ENCODE measurements around the gene ELOVL5.
A peak's percentile ranks its signal among the peaks of the same experiment; 100 is the strongest.

Gene ELOVL5, protein sequence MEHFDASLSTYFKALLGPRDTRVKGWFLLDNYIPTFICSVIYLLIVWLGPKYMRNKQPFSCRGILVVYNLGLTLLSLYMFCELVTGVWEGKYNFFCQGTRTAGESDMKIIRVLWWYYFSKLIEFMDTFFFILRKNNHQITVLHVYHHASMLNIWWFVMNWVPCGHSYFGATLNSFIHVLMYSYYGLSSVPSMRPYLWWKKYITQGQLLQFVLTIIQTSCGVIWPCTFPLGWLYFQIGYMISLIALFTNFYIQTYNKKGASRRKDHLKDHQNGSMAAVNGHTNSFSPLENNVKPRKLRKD

DNA sequence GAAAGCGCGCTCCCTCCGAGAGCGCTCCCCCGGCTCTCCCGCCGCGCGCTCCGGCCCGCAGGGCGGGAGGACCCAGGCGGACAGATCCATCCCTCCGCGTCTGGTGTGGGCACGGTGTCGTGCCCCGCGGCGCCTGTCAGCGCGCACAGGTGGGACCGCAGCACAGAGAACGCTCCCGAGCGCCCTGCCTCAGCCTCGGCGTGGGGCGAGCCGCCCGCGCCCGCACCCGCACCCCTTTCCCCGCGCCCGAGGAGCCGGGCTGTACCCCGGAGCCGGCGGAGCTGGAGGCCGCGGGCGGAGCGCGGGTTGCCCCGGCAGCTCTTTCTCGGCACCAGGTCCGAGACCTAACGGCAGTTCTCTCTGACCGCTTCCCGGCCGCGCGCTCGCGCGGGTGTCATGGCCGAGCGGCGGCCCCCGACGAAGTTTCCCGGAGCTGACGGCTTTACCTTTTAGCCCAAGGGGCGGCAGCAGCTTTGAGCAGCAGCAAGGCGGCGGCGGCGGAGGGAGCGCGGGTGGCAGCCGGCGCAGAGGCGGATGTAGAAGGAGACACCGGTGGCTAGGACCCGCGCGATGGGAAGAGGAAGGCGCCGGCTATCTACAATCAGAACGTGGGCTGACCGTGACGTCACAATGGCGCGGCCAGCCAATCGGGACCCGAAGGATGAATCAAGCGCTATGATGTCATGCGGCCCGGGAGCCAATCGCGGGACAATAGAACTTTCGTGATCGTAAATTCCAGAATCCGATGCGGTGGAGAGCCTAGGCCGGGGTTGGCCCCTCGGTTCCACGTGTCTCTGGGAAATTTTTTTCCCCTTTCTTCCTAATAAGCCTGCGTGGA, at the start of gene ELOVL5:
ELOVL5 (minus strand) TSS at position 580 of the 838 bp plus-strand sequence. CDS start 53,251 bp downstream, outside the sequence.
- peak within 1 kb of the TSS; percentile 93 for H3K27ac ChIP-seq
- TF ChIP-seq, protein P1, sequence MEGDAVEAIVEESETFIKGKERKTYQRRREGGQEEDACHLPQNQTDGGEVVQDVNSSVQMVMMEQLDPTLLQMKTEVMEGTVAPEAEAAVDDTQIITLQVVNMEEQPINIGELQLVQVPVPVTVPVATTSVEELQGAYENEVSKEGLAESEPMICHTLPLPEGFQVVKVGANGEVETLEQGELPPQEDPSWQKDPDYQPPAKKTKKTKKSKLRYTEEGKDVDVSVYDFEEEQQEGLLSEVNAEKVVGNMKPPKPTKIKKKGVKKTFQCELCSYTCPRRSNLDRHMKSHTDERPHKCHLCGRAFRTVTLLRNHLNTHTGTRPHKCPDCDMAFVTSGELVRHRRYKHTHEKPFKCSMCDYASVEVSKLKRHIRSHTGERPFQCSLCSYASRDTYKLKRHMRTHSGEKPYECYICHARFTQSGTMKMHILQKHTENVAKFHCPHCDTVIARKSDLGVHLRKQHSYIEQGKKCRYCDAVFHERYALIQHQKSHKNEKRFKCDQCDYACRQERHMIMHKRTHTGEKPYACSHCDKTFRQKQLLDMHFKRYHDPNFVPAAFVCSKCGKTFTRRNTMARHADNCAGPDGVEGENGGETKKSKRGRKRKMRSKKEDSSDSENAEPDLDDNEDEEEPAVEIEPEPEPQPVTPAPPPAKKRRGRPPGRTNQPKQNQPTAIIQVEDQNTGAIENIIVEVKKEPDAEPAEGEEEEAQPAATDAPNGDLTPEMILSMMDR (IDR thresholded peaks at IDR 0.05), result peak; percentile 26
- peaks cover 9% of the 10 kb centered on the region for H3K36me3 ChIP-seq
- H3K4me3 ChIP-seq (ENCODE audit: low read depth in 1 of 2, low read length in 1 of 2), result peak within 1 kb of the TSS; percentile 77 to 85
- H3K27me3 ChIP-seq, result no peaks in the 10 kb centered on the region
- H3K9me3 ChIP-seq, result no peaks in the 10 kb centered on the region
- H3K4me1 ChIP-seq (ENCODE audit: control insufficient read depth in 1 of 2, insufficient read depth in 1 of 2, low read depth in 1 of 2, low read length in 1 of 2), result peaks cover 43 to 44% of the 10 kb centered on the region in 2 experiments

DNA sequence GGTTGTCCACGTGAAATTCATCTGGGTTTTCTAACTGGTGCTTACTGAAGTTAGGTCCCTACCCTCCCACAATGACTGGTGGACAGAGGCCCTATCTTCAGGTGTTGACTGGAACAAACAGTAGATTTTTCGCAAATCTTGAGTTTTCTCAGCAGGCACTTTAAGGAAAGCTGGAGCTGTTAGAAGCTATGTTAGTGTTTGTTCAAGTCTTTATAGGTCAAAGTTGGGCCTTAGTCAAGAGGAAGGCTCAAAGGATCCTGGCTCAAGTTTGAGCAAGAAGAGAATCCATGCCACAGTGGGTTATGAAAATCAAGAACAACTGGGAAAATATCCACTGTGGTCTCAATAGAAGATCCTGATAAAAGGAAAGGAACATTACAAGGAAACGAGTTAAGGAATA, 48.5 kb upstream of the ELOVL5 start:
- Histone ChIP-seq H3K27ac (no peak overlapping the region), H3K36me3 (no peaks in the 10 kb centered on the region), H3K4me1 (ENCODE audit: control insufficient read depth in 1 of 2, insufficient read depth in 1 of 2, low read depth in 1 of 2, low read length in 1 of 2) (no peaks in the 10 kb centered on the region), H3K27me3 (no peaks in the 10 kb centered on the region), H3K9me3 (no peaks in the 10 kb centered on the region), H3K4me3 (ENCODE audit: low read depth in 1 of 2, low read length in 1 of 2) (no peak overlapping the region)
- TF ChIP-seq, protein P1 (IDR thresholded peaks at IDR 0.05), result no peak

DNA sequence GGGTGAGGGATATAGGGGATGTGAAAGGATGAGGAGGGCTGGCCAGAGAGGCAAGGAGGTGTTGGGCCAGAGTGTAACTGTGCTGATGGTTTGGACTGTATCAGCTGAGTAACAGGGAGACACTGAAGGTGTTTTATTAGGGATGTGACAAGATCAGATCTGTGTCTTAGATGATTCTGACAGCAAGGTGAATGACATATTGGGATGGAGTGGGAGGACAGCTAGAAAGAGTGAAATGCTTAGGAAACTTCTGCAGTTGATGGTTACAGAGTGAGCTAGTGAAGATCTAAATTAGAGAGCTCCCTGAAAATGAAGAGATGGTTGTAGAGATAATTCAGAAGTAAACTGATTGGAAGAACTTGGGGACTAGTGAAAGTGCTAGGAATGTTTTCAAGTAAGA, 47.2 kb upstream of the ELOVL5 start:
- H3K4me1 ChIP-seq (ENCODE audit: control insufficient read depth in 1 of 2, insufficient read depth in 1 of 2, low read depth in 1 of 2, low read length in 1 of 2), result no peaks in the 10 kb centered on the region

DNA sequence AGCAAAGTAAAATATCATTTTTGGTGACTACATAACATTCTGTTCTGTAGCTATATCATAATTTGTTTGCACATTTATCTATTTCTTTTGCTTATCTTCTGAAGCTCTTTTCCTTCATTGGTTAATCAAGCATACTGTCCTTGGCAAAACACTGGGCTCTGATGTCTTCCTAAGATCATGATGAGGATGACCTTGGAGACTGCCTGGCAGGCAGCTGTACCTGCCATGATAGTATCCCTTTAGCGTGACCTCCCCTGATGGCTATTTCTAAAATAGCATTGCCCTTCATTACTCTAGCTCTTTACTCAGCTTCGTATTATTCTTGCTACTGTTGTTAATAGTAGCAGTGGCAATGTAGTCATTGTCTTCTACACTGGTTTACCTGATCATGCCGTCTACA, 46.0 kb upstream of the ELOVL5 start:
- Histone ChIP-seq H3K4me1 (ENCODE audit: control insufficient read depth in 1 of 2, insufficient read depth in 1 of 2, low read depth in 1 of 2, low read length in 1 of 2) (no peaks in the 10 kb centered on the region), H3K9me3 (no peaks in the 10 kb centered on the region), H3K27ac (no peak overlapping the region), H3K36me3 (no peaks in the 10 kb centered on the region), H3K4me3 (ENCODE audit: low read depth in 1 of 2, low read length in 1 of 2) (no peak overlapping the region), H3K27me3 (no peaks in the 10 kb centered on the region)
- TF ChIP-seq, protein P1 (IDR thresholded peaks at IDR 0.05), result no peak

More for the DNA sequence above, 47.2 kb upstream of the ELOVL5 start:
- TF ChIP-seq, protein P1 (IDR thresholded peaks at IDR 0.05), result no peak
- no peaks in the 10 kb centered on the region for H3K27me3 ChIP-seq
- H3K36me3 ChIP-seq, result no peaks in the 10 kb centered on the region
- no peak overlapping the region for H3K4me3 ChIP-seq (ENCODE audit: low read depth in 1 of 2, low read length in 1 of 2)
- H3K9me3 ChIP-seq, result no peaks in the 10 kb centered on the region
- H3K27ac ChIP-seq, result no peak overlapping the region

DNA sequence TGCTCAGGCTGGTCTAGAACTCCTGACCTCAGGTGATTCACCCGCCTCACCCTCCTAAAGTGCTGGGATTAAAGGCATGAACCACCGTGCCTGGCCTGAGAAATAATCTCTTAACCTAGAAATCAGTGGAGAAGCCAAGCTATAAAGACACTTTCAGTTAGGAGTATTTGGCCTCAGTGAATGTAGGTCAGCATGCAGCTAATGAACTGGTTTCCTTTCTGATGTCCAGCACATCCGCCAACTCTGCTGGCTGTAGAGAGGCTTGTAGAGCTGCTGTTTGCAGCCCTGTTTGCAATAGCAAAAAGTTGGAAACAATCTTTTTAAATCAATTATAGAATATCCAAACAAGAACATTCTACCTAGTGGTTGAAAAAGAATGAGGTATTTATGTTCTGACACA, 42.4 kb upstream of the ELOVL5 start:
- H3K4me3 ChIP-seq (ENCODE audit: low read depth in 1 of 2, low read length in 1 of 2), result no peak overlapping the region
- H3K27ac ChIP-seq, result no peak overlapping the region
- TF ChIP-seq, protein P1 (IDR thresholded peaks at IDR 0.05), result no peak
- H3K9me3 ChIP-seq, result no peaks in the 10 kb centered on the region
- no peaks in the 10 kb centered on the region for H3K36me3 ChIP-seq
- no peaks in the 10 kb centered on the region for H3K4me1 ChIP-seq (ENCODE audit: control insufficient read depth in 1 of 2, insufficient read depth in 1 of 2, low read depth in 1 of 2, low read length in 1 of 2)
- no peaks in the 10 kb centered on the region for H3K27me3 ChIP-seq
